ENCODE measurements around the gene DCHS1. TPM values are rescaled to one million over a fixed set of nuclear protein-coding genes. Genes with fewer than 3 reads are reported as not detected.

DCHS1 gene
- total RNA-seq, 2 donors from 2014 or later, result 14.4 to 15.8 TPM

DNA sequence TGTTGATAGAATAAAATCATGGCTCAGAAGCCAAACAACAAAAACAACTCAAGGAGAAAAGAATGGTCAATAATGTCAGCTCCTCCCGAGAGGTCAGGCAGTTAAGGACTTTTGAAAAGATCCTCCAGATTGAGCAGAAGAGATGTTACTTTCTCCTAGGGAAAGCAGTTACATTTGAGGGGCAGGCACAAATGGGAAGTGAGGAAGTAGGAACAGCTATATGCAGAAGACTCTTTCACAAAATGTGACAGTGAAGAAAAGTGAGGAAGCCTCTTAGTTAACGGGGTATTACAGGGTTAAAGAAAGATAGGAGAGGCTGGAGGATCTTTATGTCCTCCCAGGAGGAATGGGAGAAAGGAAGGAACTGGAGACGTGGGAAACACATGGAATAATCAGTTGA lies 3.4 kb downstream of the DCHS1 start:
- DNase-seq (no peak), ATAC-seq (no peak)
- intact Hi-C loops (cut with DNase I), result no loop called here

DNA sequence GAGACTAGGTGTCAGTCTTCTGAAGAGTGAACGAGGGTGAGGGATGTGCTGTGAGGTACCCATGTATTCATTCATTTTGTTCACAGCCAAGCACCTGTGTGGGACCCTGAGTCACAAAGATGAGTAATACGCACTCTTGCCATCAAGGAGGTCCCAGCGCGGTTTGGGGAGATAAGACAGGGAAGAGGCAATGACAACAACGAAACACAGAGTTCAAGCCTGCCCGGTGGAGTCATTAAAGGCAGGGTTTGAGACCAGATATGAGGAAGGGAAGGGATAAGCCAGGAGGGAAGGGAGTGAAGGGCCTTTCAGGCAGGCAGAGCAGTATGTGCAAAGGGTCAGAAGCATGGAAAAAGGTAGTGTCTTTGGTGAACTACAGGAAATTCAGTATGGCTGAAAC lies 4.6 kb downstream of the DCHS1 start:
- intact Hi-C loops (cut with DNase I), result no loop called here
- ATAC-seq (no peak), DNase-seq (no peak)

DNA sequence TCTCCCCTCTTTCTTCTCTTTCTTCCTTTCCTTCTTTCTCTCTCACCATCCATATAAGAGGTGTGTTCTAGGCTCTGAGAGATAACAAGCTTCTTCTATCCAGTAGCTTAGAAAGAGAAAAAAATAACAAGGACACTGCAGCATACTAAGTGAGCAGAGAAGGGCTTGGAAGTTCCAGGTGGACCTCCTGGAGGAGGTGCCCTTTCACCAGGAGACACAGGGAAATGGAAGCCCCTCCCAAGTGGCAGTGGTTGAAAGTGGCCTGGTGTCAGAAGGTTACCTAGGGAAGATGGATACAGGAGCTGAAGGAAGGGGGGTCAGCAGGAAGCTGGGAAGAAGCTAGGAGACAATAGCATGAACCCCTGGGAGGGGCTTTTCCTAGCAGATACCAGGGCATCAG lies 5.5 kb downstream of the DCHS1 start:
- no peak for ATAC-seq
- DNase-seq, result no peak
- intact Hi-C loops (cut with DNase I), result no loop called here

DNA sequence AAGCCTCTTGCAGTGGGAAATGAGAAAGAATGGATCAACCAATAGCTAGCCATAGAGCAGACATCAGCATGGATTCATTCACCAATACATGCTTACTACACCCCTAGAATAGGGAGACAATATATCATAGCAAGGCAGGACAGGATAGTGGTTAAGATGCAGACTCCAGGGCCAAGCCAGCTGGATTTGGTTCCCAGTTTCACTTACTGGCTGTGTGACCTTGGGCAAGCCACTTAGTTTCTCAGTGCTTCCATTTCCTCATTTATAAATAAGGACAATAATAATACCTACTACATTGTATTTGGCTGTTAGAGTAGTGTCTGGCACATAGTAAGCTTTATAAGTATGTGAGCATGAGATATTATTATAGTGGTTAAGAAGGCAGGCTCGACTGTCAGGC lies 7.1 kb downstream of the DCHS1 start:
- intact Hi-C loops (cut with DNase I), result no loop called here
- no peak for ATAC-seq
- no peak for DNase-seq

DNA sequence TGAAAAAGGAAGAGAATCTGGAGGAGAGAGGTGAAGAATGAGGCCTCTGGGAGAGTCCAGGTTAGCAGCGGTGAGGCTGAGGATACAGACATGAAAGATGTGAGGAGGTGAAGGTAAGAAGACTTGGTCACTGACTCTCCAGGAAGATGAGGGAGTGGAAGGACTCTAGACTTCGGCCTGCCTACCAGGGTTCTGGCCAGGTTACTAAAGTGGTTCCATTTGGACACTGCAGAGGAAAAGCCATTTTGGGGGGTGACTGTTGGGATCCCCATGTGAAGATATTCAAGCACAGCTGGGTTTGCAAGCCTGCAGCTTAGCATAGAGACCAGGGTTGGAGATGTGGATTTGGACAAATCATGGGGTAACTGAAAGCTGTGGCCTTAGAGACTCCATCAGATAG lies 7.8 kb downstream of the DCHS1 start:
- DNase-seq (no peak), ATAC-seq (no peak)
- intact Hi-C loops (cut with DNase I), result no loop called here

DNA sequence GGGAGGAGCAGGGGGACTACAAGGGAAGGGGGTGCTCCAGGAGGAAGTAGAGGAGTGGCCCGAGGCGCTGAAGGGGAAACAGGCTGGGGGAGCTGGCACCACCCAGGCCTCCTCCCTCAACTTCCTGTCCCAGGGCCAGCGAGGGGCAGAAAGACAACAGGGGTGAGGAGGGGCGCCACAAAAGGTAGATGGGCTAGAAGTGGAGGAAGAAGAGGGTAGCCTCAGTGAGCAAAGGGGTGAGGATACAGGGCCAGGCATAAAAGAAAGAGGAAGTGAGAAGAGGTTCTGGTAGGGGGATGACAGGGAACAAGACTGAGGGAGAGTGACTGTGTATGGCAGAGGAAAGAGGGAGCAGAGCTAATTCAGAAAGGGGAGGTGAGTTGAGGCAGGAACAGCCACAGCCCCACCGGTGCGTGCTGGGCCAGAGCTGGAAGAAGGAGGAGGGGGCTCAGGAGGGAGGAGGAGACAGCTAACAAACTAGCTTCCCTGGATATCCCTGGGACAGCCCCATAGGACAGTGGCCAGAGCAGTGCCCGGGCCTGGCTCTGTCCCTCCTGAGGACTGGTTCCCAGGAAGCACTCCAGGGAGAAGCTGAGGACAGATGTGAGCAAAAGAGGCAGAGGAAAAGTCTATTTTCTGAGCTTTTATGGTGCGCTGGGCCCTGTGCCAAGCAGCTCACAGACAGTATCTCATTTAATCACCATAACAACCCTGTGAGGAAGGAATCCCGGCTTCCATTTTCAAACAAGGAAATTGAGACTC lies 8.5 kb downstream of the DCHS1 start:
- intact Hi-C loops (cut with DNase I), result no loop called here

DNA sequence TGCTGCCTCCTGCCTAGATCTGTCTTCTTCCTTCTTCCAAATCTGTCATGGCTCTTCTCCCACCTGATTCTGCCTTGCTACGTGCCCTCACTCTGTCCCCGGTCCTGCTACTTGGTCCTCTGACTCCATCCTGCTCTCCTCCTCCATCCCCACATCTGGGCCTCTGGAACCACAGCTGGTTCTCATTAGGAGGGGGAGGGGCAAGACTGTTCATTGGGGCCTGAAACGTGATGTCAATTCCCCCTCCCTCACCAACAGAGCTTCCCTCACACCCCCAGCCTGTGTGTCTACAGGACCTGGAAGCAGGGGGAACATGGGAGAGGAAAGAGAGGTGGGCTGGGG lies 9.1 kb downstream of the DCHS1 start:
- ATAC-seq, result peak; percentile 40 to 71
- intact Hi-C loops (cut with DNase I), result no loop called here
- DNase-seq, result no peak

More for the DNA sequence above, 8.5 kb downstream of the DCHS1 start:
- peak; percentile 67 for DNase-seq
- peak; percentile 14 to 40 for ATAC-seq

DNA sequence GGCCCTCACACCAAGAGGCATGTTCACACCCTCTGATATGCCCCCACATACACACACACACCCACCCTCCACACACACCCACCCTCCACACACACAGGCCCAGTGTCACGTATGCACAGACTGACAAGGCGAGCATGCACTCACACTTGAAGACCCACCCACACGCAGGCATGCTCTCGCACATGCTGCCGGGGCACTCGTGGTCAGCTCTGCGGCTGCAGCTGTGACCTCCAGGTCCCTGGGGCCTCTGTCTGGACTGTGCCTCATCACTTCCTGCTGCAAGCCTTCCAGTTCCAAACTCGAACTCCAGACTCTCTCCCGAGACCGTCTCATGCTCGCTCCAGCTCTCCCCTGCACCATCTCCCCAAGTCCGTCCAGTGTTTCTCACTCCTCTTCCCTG lies 9.5 kb downstream of the DCHS1 start:
- peak; percentile 77 for DNase-seq
- ATAC-seq, result peak; percentile 81 to 85
- intact Hi-C loops (cut with DNase I), result no loop called here

DNA sequence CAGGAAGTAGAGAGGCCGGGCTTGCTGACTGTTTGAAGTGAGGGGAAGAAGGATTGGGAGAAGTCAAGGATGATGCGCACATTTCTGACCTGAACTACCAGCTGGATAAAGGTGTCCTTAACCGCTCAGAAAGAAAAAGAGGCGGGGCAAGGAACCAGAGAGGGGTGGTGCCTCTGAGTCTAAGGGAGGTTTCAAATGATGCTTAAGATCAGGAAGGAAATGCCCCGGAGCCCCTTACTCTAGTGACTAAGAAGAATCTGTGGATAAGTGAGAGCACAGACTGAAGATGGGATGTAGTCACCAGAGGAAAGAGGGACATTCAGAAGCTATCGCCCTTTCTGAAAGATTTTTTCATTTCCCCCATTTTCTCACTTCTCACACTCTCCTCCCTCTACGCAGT lies 12.7 kb downstream of the DCHS1 start:
- ATAC-seq, result no peak
- intact Hi-C loops (cut with DNase I), result no loop called here
- no peak for DNase-seq

DNA sequence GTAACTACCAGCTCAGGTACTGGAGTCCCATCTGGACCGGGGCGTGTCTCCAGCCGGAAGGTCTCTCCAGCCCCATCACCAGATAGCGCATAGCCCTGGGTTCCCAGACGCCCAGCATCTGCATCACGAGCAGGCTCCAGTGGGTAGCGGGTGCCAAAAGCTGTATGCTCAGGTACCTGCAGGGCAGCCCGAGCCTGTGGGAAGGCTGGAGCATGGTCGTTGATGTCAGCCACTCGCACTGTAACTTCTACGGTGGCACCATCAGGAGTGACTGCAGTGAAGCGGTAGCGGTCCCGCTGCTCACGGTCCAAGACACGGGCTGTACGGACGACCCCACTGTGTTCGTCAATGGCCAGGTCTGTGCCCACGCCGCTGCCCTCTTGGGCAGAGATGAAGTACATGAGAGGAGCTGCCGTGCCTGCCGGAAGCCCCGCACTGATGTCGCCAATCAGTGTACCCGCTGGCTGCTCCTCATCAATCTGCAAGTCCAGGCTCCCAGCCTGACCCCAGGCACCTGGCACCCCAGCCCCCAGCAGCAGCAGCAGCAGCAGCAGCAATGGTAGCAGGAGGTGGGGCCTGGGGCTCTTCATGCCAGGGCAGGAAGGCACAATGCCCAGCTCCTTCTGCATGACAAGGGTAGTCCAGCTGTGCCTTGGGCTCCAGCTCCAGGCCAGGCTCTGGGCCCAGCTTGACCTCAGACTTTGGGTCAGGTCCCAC lies 14.5 kb downstream of the DCHS1 start:
- no peak for ATAC-seq
- intact Hi-C loops (cut with DNase I), result no loop called here
- no peak for DNase-seq

DNA sequence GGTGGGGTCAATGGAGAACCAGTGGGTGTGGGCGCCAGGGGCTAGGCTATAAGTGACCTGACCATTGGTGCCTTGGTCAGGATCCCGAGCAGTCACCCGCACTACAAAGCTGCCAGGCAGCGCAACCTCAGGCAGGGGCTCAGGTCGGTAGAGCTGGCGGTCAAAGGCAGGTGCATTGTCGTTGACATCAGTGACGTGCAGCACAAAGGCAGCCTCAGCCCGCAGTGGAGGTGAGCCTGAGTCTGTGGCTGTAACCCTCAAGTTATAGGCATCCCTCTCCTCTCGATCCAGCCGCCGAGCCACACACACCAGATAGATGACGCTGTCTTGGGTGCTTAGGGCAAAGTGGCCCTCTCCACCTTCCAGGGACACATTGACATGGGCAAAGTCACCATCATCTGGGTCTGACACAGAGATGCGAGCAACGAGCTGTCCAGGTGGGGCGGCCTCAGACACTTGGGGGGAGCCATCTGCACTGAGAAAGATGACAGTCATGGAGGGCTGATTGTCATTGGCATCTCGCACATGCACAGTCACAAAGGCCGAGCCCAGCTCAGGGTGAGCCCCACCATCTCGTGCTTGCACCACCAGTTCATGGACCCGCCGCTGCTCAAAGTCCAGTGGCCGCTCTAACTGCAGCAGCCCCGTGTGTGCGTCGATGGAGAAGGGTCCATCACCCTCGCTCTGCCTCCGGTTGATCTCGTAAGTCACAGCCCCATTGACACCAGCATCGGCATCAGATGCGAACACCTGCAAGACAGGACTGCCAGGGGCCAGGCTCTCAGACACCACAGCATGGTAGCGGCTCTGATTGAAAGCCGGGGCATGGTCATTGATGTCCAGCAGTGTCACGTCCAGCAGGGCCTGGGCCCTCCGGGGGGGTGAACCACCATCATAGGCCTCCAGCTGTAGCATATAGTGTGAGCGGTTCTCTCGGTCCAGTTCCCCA lies 15.3 kb downstream of the DCHS1 start:
- no peak for DNase-seq
- no peak for ATAC-seq
- intact Hi-C loops (cut with DNase I), result no loop called here

DNA sequence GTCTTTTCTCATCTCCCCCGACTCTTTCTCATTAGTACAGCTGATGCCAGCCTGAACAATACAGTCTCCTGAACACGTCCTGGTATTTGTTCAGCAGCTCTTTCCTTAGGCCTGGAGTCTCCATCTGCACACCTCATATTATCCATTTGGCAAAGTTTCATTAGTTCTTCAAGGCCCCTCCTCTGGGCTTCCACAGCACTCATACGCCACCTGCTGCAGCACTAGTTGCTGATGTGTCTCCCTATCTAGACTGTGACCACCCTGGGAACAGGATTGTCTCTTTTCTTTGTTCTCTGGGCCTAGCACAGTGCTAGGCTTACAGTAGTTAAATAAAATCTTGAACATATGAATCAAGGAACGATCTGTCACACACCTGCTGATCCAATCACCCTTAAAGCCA lies 17.2 kb downstream of the DCHS1 start:
- intact Hi-C loops (cut with DNase I), result no loop called here
- DNase-seq (no peak), ATAC-seq (no peak)

DNA sequence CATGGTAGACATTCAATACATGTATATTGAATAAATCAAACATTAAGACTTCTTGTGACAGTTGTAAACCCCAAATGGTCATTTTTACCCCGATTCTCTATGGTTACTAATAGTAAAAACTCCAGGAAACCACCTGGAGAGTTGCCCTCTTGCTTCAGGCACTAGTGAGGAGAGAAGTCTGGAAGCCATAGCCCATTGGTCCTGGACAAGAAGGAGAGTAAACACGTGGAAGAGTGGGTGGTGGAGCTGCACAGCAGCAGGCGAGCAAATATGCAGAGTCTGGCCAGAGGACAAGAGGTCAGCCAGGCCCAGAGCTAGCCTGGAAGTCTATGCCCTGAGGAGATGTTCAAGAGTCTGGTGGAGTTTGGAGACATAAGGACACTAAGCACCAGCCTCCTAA lies 17.7 kb downstream of the DCHS1 start:
- intact Hi-C loops (cut with DNase I), result no loop called here
- ATAC-seq, result peak; percentile 76 to 78
- peak; percentile 58 for DNase-seq

DNA sequence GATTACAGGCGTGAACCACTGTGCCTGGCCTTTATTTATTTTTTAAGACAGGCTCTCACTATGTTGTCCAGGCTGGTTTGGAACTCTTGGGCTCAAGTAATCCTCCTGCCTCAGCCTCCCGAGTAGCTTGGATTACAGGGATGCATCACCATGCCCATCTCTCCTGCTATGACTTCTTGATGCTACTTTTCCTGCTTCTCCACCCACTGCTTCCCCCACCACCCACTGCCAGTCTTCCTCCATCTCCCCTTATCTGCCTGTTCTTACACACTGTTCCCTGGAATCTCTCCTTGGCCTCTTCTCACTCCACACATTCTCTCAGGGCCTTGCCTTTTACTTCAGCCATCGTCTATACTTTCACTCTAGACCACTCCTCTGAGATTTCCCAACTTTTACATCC lies 19.1 kb downstream of the DCHS1 start:
- ATAC-seq (no peak), DNase-seq (no peak)
- intact Hi-C loops (cut with DNase I), result no loop called here

DNA sequence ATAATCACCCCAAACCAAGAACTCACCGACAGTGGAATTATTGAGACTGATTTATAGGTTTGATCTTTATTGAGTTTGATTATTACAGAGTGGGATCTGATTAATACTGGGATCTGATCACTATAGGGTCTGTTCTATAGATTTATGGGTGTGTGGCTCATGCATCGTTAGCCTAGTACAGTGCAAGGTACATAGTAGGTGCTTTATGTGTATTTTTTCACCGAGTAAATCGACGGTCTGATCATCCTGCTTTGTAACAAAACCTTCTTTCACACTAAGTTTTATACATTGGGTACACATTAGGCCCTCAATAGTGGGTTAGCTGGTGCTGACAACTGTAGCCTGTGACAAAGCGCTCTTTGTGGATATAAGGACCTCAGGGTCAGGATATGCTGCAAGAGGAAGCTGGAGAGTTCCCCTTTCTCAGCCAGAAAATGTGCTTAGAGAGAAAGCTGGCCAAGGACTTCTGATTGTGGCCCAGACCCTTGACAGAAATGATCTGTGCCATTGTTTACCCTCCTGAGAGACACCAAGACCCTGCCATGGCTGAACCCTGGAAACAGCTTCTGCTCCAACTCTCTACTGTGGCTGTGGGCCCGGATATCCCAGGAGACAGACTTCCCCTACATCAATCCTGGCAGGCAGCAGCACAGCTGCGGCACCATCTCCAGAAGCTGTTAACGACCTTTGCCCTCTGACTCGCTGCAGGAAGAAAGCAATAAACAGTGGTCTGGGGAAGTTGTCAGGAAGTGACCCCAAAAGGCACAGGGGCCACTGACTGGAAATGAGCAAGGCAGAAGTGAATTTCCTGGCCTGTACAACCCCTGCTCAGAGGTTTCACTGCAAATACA lies 20.3 kb downstream of the DCHS1 start:
- intact Hi-C loops (cut with DNase I), result no loop called here
- ATAC-seq (peak; percentile 59 to 68), DNase-seq (peak; percentile 80)

DNA sequence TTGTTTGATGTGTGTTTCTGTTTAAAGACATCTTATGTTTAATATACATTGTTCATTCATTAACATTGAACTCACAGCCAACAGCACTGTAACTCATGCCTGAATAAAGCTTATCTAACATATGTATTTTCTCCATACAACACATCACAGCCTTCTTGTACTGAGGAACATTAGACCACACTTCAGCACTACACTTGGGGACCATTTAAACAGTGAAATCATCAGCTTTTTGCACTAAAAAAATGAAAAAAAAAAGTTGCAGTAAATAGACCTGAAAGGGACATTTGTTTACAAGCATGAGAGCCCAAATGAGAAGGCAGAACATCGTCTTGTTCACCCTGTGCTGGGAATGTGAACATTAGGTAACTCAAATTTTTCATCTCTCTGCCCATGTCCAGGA lies 21.1 kb downstream of the DCHS1 start:
- no peak for DNase-seq
- intact Hi-C loops (cut with DNase I), result no loop called here
- ATAC-seq, result no peak

DNA sequence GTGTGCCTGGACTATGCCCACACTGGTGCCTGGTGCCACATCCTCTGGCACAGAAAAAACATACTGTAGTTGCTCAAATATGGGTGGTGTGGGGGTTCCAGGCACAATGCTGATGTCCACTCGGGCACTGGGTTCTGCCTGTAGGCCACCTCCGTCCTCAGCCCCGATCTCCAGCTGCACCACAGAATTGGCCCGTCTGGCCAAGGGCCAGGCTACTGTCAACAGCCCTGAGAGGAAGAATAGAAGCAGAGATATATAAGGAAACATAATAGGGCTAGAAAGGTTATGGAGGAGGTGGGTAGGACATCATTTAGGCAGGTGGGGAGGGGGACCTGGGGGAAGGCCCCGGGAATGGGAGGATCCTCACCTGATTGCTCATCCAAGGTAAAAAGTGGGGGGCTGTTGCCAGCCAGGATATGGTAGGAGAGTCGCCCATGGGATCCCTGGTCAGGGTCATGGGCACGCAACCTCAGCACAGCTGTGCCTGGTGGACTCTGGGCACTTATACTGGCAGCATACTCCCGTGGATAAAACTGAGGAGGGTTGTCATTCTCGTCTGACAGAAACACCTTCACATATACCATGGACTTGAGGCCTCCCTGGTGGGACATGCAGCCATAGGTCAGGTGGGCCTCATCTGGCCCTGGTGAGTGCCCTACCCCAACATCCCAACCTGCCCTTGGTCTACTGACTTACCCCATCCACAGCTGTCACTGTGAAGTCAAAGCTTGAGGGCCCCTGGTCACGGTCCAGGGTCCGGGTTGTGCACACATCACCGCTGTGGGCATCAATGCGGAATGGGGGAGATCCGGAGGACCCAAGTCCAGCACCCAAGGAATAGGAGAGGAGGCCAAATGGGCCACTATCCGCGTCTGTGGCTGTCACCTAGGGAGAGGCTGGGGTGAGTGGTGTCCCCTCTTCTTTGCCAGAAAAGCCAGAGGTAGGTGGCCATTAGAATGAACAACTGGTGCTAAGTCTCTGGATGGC lies 21.9 kb downstream of the DCHS1 start:
- no peak for DNase-seq
- intact Hi-C loops (cut with DNase I), result no loop called here

More for the DNA sequence above, 21.9 kb downstream of the DCHS1 start:
- peak in 1 of 2 donors; percentile 10 for ATAC-seq
